AG10803 (cell line): ENCODE measurements around the gene F8.

Experiments used
- DNase-seq: peaks from one replicate; pipeline ENCODE4 v3.0.0; 2010; ENCODE audit warnings: low read depth
- H3K4me3 ChIP-seq: 2 replicates; pipeline ENCODE4 v1.5.1; 2011; ENCODE audit warnings: mild to moderate bottlenecking, low read length, control low read depth
- TF ChIP-seq, protein P1 (sequence below): conservative IDR thresholded peaks from 2 replicates; pipeline ENCODE4 v1.5.1; 2011; ENCODE audit warnings: mild to moderate bottlenecking, low read length, control low read depth, inconsistent platforms

Gene F8

DNA sequence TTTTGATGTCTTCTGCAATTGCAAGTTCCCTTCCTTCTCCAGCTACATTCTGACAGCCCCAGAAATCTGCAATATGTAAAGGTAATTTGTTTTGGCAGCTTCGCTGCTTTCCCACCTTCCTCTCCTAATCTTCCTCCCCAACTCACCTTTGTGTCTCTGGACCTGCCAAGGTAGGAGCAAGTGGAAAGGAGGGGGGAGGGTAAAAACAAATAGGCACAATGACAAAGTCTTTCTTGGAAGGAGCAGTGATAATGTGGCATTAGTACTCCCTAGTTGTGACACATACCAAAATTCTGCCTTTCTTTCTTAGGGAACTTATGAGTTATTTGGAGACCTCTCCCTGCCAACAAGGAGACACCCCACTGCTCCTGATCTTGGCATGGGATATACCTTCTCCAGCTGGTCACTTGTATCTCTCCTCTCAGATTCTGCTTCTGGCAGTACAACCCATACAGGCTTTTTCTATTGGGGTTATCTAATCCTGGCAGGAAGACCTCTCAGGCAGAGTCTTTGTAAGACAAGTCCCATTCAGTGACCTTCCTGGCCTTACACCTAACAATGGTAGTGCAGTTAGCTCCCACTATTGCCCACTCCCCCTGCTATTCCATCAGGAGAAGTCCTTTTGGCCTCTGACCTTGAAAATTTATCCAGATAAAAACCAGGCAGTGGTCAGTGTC lies 24.2 kb downstream of the F8 start:
- DNase-seq: no peak
- no peak overlapping the region for H3K4me3 ChIP-seq
- TF ChIP-seq, protein P1, sequence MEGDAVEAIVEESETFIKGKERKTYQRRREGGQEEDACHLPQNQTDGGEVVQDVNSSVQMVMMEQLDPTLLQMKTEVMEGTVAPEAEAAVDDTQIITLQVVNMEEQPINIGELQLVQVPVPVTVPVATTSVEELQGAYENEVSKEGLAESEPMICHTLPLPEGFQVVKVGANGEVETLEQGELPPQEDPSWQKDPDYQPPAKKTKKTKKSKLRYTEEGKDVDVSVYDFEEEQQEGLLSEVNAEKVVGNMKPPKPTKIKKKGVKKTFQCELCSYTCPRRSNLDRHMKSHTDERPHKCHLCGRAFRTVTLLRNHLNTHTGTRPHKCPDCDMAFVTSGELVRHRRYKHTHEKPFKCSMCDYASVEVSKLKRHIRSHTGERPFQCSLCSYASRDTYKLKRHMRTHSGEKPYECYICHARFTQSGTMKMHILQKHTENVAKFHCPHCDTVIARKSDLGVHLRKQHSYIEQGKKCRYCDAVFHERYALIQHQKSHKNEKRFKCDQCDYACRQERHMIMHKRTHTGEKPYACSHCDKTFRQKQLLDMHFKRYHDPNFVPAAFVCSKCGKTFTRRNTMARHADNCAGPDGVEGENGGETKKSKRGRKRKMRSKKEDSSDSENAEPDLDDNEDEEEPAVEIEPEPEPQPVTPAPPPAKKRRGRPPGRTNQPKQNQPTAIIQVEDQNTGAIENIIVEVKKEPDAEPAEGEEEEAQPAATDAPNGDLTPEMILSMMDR: no peak

DNA sequence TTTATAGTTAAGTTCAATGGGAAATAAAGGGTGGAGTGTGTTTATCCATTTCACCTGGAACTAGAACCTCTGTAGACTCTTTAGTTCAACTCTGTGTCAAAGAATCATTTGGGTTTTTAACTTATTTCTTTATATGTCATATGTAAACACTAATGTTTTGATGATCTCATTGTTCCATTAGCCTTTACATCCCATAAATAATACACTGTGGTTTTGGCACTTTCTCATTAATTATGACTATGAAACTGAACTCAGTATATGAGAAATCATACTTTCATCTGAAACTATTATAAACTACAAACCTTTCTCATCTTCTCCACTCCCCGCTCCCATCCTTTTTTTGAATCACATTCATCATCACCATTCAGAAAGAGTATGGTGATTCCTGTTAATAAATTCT lies 31.0 kb downstream of the F8 start:
- no peak overlapping the region for H3K4me3 ChIP-seq
- no peak for DNase-seq
- TF ChIP-seq, protein P1: no peak

DNA sequence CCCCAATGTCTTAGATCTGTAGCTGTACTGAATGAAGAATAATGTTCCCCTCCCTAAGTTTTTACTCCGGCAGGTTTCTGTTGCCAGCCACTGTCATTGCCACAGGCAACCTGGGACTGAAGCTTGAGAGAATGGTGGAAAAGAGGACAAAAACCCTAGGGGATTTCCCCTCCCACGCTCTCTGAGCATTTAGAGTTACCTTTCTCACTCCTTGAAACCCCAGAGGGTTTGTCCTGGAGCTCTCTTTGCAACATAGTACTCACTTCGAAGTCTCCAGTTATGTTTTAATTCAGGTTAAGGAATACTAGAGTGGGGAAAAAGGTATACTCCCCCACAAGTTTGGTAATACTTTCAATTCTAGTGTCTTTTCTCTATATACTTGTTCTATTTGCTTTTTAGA lies 31.5 kb downstream of the F8 start:
- H3K4me3 ChIP-seq: no peak overlapping the region
- TF ChIP-seq, protein P1: no peak
- no peak for DNase-seq

DNA sequence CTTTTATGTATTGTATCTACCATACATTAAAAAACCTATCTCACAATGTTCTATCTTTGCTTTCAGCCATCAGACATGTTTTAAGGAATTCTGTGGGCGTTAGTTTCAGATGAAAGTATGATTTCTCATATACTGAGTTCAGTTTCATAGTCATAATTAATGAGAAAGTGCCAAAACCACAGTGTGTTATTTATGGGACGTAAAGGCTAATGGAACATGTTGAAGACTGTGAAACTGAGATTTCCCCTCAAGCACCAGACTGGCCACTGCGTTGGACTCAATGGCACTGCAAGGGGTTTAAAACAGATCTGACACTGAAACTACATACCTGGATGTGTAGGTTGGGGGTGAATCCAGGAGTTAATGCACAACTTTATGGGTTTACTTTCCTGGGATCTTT lies 32.0 kb downstream of the F8 start:
- no peak for DNase-seq
- no peak overlapping the region for H3K4me3 ChIP-seq
- TF ChIP-seq, protein P1: no peak

DNA sequence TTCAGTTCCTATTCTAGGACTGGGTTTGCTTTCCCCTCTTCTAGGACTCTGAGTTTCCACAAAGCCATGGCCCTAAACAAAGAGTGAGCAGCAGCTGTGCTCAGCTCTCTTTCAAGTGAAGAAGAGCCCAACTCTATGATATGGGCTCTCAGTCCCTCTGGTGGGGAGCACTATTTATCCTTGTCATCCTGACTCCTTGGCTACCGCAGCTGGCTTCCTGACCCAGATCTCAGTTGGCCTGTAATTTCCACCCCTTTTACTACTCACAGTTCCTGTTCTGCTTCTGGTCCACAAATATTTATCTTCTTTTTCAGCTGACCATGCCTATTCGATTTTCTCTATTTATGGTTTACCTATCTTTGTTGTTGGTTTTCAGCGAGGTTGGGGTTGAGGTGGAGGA lies 33.8 kb downstream of the F8 start:
- DNase-seq: no peak
- H3K4me3 ChIP-seq: no peak overlapping the region
- TF ChIP-seq, protein P1: no peak

DNA sequence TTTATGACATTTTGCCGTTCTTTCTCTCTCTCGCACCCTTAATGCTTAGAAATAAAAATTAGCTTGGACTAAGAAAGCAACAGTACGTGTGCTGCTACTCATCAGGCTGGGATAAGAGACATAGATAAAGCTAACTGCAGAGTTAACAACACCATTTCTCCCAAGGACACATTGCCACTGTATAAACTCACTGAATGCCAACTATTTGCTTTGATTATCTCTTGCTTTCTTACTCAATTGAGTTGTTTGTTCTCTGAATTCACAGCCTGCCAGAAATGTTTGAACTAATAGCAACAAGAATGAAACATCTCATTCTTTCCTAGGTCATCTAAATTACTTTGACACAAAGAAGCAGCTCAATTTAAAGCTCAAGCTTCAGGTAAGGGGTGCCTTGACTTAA lies 34.6 kb downstream of the F8 start:
- no peak overlapping the region for H3K4me3 ChIP-seq
- DNase-seq: no peak
- TF ChIP-seq, protein P1: no peak

DNA sequence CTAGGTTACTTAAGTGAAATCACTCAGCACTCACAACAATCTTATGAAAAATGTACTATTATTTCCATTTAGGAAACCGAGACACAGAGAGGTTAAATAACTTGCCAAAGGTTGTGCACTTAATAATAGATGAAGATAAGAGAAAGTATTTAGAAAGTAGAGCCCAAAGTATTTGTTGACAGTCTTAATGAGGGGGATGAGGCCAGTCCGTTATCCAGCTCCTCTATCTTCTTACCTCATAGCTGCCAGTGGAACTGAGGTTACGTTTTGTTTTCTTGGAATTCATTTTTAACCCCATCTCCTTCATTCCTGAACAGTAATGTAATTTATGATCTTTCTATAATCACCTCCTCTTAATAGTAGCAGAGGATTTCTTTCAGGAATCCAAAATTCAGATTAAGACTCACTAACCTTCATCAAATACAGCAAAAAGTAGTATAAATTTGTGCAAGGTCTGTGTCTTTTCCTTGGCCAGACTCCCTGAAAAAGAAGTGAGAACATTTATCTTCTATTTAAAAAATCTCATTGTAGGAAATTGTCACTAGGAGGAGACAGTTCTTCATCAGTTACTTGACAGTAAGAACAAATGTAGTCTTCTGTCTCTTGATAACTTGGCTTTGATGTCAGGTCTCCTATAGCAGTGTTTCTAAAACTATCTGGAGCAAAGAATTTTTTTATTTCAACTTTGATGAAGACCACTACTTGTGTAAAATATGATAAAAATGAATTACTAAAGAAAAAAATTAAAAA lies 35.5 kb downstream of the F8 start:
- H3K4me3 ChIP-seq: no peak overlapping the region
- DNase-seq: peak; percentile 0
- TF ChIP-seq, protein P1: no peak
